GM18858 (cell line): ENCODE data around the gene PCDHA3.
"Not testable (repeated sequence)": the region's sequence is repeated elsewhere in the genome, so short reads cannot be mapped to it uniquely, and the experiment has no call there.

Experiments used
- ATAC-seq: cut with Tn5 transposase; IDR thresholded peaks from one replicate; pipeline ENCODE4 v1.9.1; 2021; ENCODE audit not compliant: unreplicated experiment

The PCDHA3 gene

GRCh38 chr5:140808889-140809291, 8.0 kb downstream of the PCDHA3 start:
- ATAC-seq: no peak

DNA sequence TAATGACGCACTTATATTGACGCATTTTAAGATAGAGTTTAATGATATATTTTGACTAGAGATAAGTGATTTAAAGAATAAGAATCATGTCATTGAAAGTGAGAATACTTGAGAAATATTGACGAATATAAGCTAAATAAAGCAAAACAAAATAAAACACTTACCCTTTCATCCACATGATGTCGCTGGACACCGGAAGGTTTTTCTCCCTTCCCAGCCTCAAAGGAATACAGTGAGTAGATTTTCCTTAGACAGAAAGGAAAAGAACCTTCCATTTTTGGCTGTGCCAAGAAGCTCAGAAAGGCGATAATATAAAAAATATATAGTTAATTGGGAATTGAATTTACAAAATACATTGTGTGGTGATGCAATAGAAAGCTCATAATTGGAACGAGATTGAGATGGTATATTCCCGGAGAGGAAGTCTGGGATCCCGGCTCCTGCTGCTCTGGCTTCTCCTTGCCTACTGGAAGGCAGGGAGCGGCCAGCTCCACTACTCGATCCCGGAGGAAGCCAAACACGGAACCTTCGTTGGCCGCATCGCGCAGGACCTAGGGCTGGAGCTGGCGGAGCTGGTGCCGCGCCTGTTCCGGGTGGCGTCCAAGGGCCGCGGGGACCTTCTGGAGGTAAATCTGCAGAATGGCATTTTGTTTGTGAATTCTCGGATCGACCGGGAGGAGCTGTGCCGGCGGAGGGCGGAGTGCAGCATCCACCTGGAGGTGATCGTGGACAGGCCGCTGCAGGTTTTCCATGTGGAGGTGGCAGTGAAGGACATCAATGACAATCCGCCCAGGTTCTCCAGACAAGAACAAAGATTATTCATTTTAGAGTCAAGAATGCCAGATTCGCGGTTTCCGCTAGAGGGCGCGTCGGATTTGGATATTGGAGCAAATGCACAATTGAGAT, 20.8 kb downstream of the PCDHA3 start, which contains the start of gene PCDHA5:
Gene PCDHA5 (plus strand): TSS at position 239 of the 906 bp plus-strand sequence.
- no peak for ATAC-seq

- ATAC-seq: no peak
Measured at GRCh38 chr5:140822281-140822629, 21.4 kb downstream of the PCDHA3 start.

- not testable (repeated sequence) for ATAC-seq
Measured at GRCh38 chr5:140822969-140823368, 22.1 kb downstream of the PCDHA3 start.

GRCh38 chr5:140823475-140823874, 22.6 kb downstream of the PCDHA3 start:
- no peak for ATAC-seq

GRCh38 chr5:140827704-140828361, 27.0 kb downstream of the PCDHA3 start, which contains the start of gene PCDHA6:
Gene PCDHA6, plus strand, starts transcription at chr5:140827960. Its CDS starts 132 bp downstream, at chr5:140828092.
- ATAC-seq: no peak

DNA sequence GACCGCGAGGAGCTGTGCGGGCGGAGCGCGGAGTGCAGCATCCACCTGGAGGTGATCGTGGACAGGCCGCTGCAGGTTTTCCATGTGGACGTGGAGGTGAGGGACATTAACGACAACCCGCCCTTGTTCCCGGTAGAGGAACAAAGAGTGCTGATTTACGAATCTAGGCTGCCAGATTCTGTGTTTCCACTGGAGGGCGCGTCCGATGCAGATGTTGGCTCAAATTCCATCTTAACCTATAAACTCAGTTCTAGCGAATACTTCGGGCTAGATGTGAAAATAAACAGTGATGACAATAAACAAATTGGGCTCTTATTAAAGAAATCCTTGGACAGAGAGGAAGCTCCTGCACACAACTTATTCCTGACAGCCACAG, 27.5 kb downstream of the PCDHA3 start:
- no peak for ATAC-seq

DNA sequence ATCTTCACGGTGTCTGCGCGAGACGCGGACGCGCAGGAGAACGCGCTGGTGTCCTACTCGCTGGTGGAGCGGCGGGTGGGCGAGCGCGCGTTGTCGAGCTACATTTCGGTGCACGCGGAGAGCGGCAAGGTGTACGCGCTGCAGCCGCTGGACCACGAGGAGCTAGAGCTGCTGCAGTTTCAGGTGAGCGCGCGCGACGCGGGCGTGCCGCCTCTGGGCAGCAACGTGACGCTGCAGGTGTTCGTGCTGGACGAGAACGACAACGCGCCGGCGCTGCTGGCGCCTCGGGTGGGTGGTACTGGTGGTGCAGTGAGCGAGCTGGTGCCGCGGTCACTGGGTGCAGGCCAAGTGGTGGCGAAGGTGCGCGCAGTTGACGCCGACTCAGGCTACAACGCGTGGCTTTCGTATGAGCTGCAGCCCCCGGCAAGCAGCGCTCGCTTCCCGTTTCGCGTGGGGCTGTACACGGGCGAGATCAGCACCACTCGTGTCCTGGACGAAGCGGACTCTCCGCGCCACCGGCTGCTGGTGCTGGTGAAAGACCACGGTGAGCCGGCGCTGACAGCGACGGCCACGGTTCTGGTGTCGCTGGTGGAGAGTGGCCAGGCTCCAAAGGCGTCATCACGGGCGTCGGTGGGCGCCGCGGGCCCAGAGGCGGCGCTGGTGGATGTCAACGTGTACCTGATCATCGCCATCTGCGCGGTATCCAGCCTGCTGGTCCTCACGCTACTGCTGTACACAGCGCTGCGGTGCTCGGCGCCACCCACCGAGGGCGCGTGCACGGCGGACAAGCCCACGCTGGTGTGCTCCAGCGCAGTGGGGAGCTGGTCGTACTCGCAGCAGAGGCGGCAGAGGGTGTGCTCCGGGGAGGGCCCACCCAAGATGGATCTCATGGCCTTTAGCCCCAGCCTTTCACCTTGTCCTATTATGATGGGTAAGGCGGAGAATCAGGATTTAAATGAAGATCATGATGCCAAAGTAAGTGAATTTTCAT, 28.9 kb downstream of the PCDHA3 start:
- ATAC-seq: not testable (repeated sequence)

DNA sequence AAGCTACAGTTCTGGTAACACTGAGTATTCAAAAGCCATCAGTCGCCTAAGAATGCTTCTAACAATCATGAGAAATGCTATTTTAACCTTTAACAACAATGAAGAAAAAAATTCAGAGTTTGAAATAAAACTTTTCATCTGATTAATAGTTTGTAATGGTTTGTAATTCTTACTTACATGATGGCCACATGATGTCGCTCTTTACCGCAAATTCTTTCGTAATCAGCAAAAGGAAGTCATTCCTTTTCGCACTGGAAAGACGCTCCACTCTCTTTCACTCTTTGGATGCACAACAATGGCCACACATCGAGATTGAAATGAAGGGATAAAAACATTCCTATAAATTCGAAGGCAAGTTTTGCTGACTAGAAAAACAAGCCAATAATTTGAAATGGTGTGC, 33.1 kb downstream of the PCDHA3 start, which contains the start of gene PCDHA7:
Gene PCDHA7 (plus strand): TSS at position 277 of the 400 bp plus-strand sequence. CDS start 115 bp downstream, at position 392.
- ATAC-seq: no peak

DNA sequence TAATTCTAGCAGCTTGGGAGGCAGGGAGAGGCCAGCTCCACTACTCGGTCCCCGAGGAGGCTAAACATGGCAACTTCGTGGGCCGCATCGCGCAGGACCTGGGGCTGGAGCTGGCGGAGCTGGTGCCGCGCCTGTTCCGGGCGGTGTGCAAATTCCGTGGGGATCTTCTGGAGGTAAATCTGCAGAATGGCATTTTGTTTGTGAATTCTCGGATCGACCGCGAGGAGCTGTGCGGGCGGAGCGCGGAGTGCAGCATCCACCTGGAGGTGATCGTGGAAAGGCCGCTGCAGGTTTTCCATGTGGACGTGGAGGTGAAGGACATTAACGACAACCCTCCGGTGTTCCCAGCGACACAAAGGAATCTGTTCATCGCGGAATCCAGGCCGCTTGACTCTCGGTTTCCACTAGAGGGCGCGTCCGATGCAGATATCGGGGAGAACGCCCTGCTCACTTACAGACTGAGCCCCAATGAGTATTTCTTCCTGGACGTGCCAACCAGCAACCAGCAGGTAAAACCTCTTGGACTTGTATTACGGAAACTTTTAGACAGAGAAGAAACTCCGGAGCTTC, 33.7 kb downstream of the PCDHA3 start:
- not testable (repeated sequence) for ATAC-seq

DNA sequence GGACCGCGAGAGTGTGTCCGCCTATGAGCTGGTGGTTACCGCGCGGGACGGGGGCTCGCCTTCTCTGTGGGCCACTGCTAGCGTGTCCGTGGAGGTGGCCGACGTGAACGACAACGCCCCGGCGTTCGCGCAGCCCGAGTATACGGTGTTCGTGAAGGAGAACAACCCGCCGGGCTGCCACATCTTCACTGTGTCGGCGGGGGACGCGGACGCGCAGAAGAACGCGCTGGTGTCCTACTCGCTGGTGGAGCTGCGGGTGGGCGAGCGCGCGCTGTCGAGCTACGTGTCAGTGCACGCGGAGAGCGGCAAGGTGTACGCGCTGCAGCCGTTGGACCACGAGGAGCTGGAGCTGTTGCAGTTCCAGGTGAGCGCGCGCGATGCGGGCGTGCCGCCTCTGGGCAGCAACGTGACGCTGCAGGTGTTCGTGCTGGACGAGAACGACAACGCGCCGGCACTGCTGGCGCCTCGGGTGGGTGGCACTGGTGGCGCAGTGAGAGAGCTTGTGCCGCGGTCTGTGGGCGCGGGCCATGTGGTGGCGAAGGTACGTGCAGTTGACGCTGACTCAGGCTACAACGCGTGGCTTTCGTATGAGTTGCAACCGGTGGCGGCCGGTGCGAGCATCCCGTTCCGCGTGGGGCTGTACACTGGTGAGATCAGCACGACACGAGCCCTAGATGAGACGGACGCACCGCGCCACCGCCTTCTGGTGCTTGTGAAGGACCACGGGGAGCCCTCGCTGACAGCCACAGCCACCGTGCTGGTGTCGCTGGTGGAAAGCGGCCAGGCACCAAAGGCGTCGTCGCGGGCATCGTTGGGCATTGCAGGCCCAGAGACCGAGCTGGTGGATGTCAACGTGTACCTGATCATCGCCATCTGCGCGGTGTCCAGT, 35.0 kb downstream of the PCDHA3 start:
- ATAC-seq: no peak

GRCh38 chr5:140840978-140841962, 40.4 kb downstream of the PCDHA3 start, which contains the start of gene PCDHA8:
Gene PCDHA8, plus strand, starts transcription at chr5:140841187. Its CDS starts 135 bp downstream, at chr5:140841322.
- ATAC-seq: no peak

GRCh38 chr5:140842798-140843733, 42.2 kb downstream of the PCDHA3 start:
- ATAC-seq: no peak

DNA sequence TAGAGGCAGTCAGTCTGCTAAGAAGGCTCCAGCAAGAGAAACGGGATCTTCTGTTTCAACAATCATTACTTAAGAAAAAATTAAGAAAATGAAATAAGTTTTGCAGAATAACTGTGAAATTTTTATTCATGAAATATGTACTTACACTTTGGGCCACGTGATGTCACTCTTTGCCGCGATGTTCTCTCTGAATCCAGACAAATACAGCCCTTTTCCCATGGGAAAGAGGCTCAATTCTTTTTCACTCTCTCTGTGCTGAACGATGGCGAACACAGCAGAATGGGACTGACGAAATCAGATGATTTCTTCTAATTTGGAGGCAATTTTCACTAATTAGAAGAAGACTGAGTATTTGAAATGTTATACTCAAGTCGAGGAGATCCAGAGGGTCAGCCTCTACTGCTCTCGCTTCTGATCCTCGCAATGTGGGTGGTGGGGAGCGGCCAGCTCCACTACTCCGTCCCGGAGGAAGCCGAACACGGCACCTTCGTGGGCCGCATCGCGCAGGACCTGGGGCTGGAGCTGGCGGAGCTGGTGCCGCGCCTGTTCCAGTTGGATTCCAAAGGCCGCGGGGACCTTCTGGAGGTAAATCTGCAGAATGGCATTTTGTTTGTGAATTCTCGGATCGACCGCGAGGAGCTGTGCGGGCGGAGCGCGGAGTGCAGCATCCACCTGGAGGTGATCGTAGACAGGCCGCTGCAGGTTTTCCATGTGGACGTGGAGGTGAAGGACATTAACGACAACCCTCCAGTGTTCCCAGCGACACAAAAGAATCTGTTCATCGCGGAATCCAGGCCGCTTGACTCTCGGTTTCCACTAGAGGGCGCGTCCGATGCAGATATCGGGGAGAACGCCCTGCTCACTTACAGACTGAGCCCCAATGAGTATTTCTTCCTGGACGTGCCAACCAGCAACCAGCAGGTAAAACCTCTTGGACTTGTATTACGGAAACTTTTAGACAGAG, 47.6 kb downstream of the PCDHA3 start, which contains the start of gene PCDHA9:
Gene PCDHA9 (plus strand): TSS at position 244 of the 964 bp plus-strand sequence. CDS start 114 bp downstream, at position 358.
- ATAC-seq: not testable (repeated sequence)

- ATAC-seq: not testable (repeated sequence)
Measured at GRCh38 chr5:140849831-140850634, 49.2 kb downstream of the PCDHA3 start.
